Measurements from ENCODE around the gene FAM3D.

The FAM3D gene

GRCh38 chr3:58621086-58621830 is 45.3 kb downstream of the FAM3D start:
- Mint-ChIP-seq H3K4me1 (peaks cover 50% of the 10 kb centered on the region), H3K4me3 (no peak overlapping the region), H3K36me3 (ENCODE audit: low read depth) (no peaks in the 10 kb centered on the region), H3K9me3 (no peaks in the 10 kb centered on the region), H3K27ac (peak overlapping the region in 1 of 3 experiments; percentile 31), H3K27me3 (ENCODE audit: low read depth) (peaks cover 21% of the 10 kb centered on the region)
- no peak for TF ChIP-seq CTCF (IDR thresholded peaks at IDR 0.05; ENCODE audit: unreplicated experiment in 3 of 3)

- peak overlapping the region in 2 of 3 experiments; percentile 31 to 38 for H3K27ac Mint-ChIP-seq
- no peaks in the 10 kb centered on the region for H3K9me3 Mint-ChIP-seq
- H3K27me3 Mint-ChIP-seq (ENCODE audit: low read depth): peaks cover 27% of the 10 kb centered on the region
- H3K4me3 Mint-ChIP-seq: no peak overlapping the region
- H3K4me1 Mint-ChIP-seq: peaks cover 49% of the 10 kb centered on the region
- no peak for TF ChIP-seq CTCF (IDR thresholded peaks at IDR 0.05; ENCODE audit: unreplicated experiment in 3 of 3)
- H3K36me3 Mint-ChIP-seq (ENCODE audit: low read depth): no peaks in the 10 kb centered on the region
Observed at GRCh38 chr3:58620421-58620820, 46.2 kb downstream of the FAM3D start.

- TF ChIP-seq CTCF (IDR thresholded peaks at IDR 0.05; ENCODE audit: unreplicated experiment in 3 of 3): no peak
- Mint-ChIP-seq H3K9me3 (no peaks in the 10 kb centered on the region), H3K27ac (peak overlapping the region; percentile 77 to 86 (median 82)), H3K27me3 (ENCODE audit: low read depth) (peaks cover 16% of the 10 kb centered on the region), H3K4me3 (no peak overlapping the region), H3K4me1 (peaks cover 39% of the 10 kb centered on the region), H3K36me3 (ENCODE audit: low read depth) (no peaks in the 10 kb centered on the region)
Observed at GRCh38 chr3:58617338-58617761, 49.2 kb downstream of the FAM3D start.

GRCh38 chr3:58613236-58614132 is 53.1 kb downstream of the FAM3D start:
- no peak overlapping the region for H3K4me3 Mint-ChIP-seq

GRCh38 chr3:58612830-58613229 is 53.7 kb downstream of the FAM3D start:
- H3K9me3 Mint-ChIP-seq: no peaks in the 10 kb centered on the region
- H3K27me3 Mint-ChIP-seq (ENCODE audit: low read depth): peaks cover 10% of the 10 kb centered on the region
- H3K4me3 Mint-ChIP-seq: no peak overlapping the region
- no peaks in the 10 kb centered on the region for H3K36me3 Mint-ChIP-seq (ENCODE audit: low read depth)
- no peak for TF ChIP-seq CTCF (IDR thresholded peaks at IDR 0.05; ENCODE audit: unreplicated experiment in 3 of 3)
- H3K27ac Mint-ChIP-seq: no peak overlapping the region
- peaks cover 15% of the 10 kb centered on the region for H3K4me1 Mint-ChIP-seq

More at GRCh38 chr3:58613236-58614132, 53.1 kb downstream of the FAM3D start:
- H3K27ac Mint-ChIP-seq: no peak overlapping the region
- no peaks in the 10 kb centered on the region for H3K9me3 Mint-ChIP-seq
- peaks cover 22% of the 10 kb centered on the region for H3K4me1 Mint-ChIP-seq
- H3K27me3 Mint-ChIP-seq (ENCODE audit: low read depth): peaks cover 11% of the 10 kb centered on the region
- TF ChIP-seq CTCF (IDR thresholded peaks at IDR 0.05; ENCODE audit: unreplicated experiment in 3 of 3): no peak
- no peaks in the 10 kb centered on the region for H3K36me3 Mint-ChIP-seq (ENCODE audit: low read depth)
